OCI-M2 (cell line): ENCODE measurements around the gene BOLA3.
"Not testable (repeated sequence)": the region's sequence is repeated elsewhere in the genome, so short reads cannot be mapped to it uniquely, and the experiment has no call there.

Experiments used
- DNase-seq: peaks from one replicate; lab custom pipeline; 2025; ENCODE audit not compliant: unreplicated experiment; lab: John Stamatoyannopoulos, UW

BOLA3 gene, protein sequence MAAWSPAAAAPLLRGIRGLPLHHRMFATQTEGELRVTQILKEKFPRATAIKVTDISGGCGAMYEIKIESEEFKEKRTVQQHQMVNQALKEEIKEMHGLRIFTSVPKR

DNA sequence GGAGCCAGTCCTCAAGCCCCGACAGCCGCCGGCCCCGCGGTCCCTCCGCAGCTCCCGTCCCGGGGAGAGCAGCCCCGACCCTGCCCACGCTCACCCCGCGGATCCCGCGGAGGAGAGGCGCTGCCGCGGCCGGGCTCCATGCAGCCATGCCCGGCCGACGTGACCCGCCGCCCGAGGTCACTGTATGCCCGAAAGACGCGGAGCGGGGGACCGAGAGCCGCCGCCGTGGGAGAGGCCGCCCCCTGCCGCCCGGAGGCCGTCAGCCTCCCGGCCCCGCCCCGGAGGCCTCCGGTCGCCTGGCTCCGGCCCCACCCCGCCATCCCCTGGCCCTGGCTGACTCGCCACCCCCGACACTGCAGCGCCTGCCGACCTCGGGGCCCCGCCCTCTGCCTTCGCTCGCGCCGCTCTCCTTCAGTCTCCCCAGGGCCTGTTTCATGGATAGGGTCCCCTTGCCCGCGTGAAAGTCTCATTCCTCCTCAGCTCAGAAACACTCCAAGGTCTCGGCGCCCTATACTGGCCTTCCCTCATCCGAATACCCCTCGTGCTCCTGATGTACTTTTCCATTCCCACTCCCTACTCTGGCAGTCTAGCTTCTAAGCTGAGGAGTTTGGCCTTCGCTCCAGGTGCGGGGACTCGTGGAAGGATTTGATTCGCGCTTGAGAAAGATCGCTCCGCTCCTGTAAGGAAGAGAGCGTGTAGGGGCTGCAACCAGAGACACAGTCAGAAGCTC lies at the start of gene BOLA3:
TSS of gene BOLA3 (minus strand) at position 186 of the 730 bp plus-strand sequence. CDS start at position 148, 38 bp downstream.
- peak; percentile 43 for DNase-seq

- DNase-seq = no peak
Measured at GRCh38 chr2:74197049-74197448, 49.3 kb upstream of the BOLA3 start.

DNA sequence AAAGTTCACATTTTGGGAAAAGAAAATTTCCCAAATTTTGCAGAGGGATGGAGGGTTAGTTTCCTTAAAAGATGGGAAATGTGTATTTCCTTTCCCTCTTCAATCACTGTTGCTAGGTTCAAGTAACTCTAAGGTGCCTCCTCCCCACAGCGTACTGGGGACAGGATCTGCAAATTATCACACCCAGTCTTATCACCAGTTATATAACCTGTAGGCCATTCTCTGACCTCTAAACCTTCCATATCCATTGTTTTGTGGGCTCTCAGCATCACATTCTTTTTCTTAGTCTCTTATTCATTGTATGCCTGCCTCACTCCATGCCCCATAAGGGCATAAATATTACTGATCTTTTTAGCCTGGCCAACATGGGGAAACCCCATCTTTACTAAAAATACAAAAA lies 47.1 kb upstream of the BOLA3 start:
- no peak for DNase-seq

- no peak for DNase-seq
Measured at GRCh38 chr2:74191596-74192380, 44.1 kb upstream of the BOLA3 start.

DNA sequence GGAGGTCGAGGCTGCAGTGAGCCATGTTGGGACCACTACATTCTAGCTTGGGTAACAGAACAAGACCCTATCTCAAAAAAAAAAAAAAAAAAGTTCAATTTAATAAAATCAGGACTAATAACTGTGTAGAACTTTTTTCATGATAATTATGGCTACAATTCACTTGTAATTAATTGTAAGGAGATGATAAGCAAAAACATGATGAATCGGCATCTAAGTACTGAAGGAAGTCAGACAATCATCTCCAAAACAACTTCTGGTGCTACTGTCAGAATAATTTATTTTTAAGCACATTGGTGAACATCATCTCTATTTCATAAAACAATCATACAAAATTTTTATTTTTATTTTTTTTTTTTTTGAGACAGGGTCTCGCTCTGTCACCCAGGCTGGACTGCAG lies 41.0 kb upstream of the BOLA3 start:
- DNase-seq = no peak

DNA sequence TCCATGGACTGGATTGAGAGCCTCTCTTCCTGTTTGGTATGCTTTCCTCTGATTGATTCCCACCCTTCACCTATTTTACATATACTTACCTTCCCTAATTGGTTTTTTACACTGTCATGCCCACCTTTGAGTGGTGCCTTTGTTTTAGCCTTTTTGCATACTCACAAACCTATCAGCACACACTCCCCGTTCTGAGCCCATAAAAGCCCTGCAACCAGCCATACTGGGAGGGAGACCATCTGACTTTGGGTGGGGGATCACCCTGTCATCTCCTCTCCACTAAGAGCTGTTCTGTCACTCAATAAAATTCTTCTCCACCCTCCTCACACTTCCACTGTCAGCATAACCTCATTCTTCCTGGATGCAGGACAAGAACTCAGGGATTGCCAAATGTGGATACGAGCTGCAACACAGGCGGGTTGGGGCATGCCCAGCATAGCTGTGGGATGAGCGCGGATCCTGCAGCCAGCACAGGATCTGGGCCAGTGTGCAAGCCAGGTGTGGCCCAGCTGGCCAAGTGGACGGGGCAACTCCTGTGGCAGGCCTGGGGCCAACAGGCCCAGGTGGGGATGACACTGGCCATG lies 40.4 kb upstream of the BOLA3 start:
- no peak for DNase-seq

DNA sequence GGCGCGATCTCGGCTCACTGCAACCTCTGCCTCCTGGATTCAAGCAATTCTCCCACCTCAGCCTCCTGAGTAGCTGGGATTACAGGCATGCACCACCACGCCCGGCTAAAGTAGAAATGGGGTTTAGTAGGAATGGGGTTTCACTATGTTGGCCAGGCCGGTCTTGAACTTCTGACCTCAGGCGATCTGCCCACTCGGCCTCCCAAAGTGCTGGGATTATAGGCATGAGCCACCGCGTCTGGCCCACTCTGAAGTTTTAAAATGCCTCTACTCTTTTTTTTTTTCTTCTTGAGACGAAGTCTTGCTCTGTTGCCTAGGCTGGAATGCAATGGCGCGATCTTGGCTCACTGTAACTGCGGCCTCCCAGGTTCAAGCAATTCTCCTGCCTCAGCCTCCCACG lies 39.0 kb upstream of the BOLA3 start:
- DNase-seq = not testable (repeated sequence)

DNA sequence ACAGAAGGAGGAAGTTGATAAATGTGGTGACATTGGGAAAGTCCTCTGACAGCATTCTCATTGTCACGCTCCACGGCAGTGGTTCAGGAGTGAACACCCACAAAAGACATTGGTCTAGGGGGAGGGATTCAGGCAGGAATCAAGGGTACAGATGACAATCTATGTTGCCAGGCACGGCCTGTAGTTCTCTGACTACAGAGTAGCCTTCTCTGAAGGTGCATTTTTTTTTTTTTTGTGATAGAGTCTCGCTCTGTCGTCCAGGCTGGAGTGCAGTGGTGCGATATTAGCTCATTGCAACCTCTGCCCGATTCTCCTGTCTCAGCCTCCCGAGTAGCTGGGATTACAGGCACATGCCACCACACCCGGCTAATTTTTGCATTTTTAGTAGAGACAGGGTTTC lies 38.3 kb upstream of the BOLA3 start:
- DNase-seq = peak; percentile 68

GRCh38 chr2:74183878-74184277 lies 36.2 kb upstream of the BOLA3 start:
- no peak for DNase-seq

DNA sequence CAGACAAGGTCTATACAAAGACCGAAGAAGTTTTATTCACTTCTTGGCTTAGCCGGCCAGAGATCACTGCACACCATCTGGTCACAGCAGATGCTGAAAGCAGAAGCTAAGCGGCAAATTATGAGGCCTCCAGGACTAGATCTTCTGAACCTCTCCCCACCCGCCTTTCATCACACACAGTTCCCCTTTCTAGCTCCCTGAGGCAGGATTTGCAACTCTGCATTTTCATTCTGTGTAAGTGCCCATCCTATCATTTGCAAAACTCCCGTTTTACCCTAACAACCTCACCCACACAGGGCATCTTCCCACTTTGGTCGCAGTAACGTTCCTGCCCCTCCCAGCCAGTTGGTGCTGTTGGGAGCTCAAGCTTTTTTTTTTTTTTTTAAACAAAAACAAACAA lies 34.0 kb upstream of the BOLA3 start:
- peak; percentile 7 for DNase-seq

DNA sequence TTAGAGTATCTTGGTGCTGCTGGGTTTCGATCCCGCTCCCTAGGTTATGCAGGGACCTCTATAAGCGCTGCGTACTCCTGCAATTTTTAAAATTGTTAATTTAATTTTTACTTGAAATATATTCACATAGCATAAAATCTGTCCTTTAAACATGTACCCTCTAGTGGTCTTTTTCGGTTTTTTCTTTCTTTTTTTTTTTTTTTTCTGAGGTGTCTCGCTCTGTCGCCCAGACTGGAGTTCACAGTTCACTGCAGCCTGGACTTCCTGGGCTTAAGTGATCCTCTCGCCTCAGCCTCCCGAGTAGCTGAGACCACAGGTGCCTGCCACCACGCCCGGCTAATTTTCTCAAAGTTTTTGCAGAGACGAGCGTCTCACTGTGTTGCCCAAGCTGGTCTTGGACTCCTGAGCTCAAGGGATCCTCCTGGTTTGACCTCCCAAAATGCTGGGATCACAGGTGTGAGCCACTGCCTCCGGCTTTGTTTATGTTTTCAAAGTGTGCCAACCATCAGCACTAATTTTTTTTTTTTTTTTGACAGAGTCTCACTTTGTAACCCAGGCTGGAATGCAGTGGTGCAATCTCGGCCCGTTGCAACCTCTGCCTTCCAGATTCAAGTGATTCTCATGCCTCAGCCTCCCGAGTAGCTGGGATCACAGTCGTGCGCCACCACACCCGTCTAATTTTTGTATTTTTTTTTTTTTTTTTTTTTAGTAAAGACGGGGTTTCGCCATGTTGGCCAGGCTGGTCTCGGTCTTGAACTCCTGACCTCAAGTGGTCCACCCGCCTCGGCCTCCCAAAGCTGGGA lies 31.6 kb upstream of the BOLA3 start:
- DNase-seq = no peak

- peak; percentile 89 for DNase-seq
Measured at GRCh38 chr2:74178211-74179062, 30.7 kb upstream of the BOLA3 start, which contains the start of gene MOB1A. TSS of gene MOB1A (minus strand) at chr2:74178879. CDS start at chr2:74178674, 205 bp downstream.

DNA sequence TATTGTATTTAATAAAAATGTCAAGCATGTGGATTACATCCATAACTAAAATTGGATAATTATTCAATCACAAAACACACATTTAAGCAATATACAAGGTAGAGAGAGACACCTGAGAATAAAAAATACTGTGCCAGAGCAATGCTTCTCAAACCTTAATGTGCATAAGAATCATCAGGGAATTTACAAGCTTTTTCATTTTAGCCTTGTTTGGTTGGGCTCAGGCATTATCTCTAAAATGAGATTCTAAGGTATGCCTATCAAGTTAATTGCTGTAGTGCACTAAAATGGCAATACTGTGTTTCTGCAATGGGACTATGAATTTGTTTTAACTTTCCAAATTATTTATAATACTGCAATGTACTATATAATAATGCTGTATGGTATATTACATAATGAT lies 30.0 kb upstream of the BOLA3 start:
- no peak for DNase-seq

DNA sequence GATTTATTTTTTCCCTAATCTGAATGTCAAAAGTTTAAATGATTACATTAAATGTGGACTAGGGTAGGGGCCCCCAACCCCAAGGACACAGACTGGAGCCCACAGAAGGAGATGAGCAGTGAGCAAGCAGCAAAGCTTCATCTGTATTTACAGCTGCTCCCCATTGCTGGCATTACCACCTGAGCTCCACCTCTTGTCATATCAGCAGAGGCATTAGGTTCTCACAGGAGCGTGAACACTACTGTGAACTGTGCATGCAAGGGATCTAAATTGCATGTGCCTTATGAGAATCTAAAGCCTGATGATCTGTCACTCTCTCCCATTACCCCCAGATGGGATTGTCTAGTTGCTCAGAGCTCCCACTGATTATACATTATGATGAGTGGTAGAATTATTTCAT lies 27.2 kb upstream of the BOLA3 start:
- no peak for DNase-seq

DNA sequence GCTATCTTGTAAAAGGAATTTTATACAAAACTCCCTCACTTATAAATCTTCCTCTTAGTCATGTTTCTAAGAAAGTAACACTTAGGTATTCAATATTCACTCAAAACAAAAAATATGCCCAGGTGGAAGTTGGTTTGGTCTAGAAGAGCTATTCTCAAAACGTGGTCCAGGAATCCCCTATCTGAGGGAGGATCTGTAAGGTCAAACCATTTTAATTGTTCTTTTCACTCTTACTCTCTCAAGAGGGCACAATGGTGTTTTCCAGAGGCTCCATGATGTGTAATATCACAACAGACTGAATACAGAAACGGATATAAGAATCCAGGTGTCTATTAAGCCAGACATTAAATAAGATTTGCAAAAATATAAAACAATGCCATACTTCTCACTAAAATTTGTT lies 21.0 kb upstream of the BOLA3 start:
- no peak for DNase-seq

- DNase-seq = no peak
Measured at GRCh38 chr2:74164761-74165160, 17.0 kb upstream of the BOLA3 start.

- DNase-seq = no peak
Measured at GRCh38 chr2:74162951-74163350, 15.2 kb upstream of the BOLA3 start.

DNA sequence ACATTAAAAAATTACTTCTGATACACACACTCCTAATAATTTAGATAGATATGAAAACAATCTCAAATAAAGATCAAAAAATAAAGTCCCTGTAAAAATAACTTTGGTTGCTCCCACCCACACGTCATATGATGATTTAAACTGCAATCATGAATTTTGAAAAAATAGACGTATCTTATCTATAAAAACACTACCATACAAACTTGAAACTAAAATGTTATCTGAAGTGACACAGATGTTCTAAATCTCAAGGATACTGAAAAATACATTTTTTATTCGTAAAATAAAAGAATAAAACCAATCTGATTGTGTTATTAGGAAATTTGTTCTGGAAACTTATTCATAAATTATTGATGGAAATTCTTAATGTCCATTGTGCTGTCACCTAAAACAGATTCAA lies 8.1 kb upstream of the BOLA3 start:
- no peak for DNase-seq

DNA sequence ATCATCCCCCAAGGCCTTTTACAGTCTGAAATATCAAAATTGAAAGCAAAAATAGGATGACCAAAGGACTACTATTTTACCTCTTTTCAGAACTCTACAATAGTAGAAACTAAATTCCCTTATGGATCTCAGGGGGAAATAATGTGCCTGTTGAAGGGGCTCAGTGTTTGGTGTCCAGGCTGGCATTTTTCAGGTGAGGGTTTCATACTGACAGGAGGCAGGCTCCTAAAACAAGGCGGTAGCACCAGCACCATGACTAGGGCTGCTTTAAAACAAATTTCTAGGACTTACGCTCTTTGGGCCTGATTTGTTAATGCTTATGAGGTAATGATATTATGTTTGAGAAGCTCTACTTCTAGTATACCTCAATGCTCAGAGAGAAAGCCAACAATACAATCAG lies 5.2 kb upstream of the BOLA3 start:
- no peak for DNase-seq
